Mucosa of descending colon (tissue), 3 donors: Measurements from ENCODE around the gene TSPAN11. TPM values are rescaled to one million over a fixed set of nuclear protein-coding genes. Genes with fewer than 3 reads are reported as not detected.
A peak's percentile ranks its signal among the peaks of the same experiment; 100 is the strongest.

ENCODE experiments used
- ATAC-seq: fragments of 200-7000 bp; cut with Tn5 transposase; one replicate; pipeline ENCODE4 v1.9.1; 2020; ENCODE audit warnings: mild to moderate bottlenecking, moderate library complexity
- DNase-seq, 3 donors: peaks; one replicate each; pipeline ENCODE4 v3.0.0-alpha.2; 2020
- H3K36me3 ChIP-seq: fragments of 200-600 bp; one replicate; pipeline ENCODE4 v1.8.0; 2021; ENCODE audit warnings: low read depth, mild to moderate bottlenecking
- H3K4me1 ChIP-seq: fragments of 200-600 bp; one replicate; pipeline ENCODE4 v1.8.0; 2021; ENCODE audit warnings: low read depth, mild to moderate bottlenecking
- H3K4me3 ChIP-seq: fragments of 200-600 bp; one replicate; pipeline ENCODE4 v1.8.0; 2021; ENCODE audit warnings: mild to moderate bottlenecking
- H3K9me3 ChIP-seq: fragments of 200-600 bp; one replicate; pipeline ENCODE4 v1.8.0; 2021; ENCODE audit warnings: mild to moderate bottlenecking
- CTCF ChIP-seq: fragments of 200-600 bp; IDR thresholded peaks from one replicate; pipeline ENCODE4 v1.8.0; 2022; ENCODE audit warnings: antibody characterized with exemption, mild to moderate bottlenecking
- intact Hi-C, 2 donors: fragments of 100-400 bp; cut with DNase I in 1 of 2; cut with micrococcal nuclease in 1 of 2; formaldehyde crosslinking; loops; one replicate each; pipeline versions ENCODE4 v1.11.0 to v1.11.1; 2022; cut with DNase I, micrococcal nuclease
- total RNA-seq, 3 donors: library from RNA; stranded (reverse); fragmentation: NEBNext Ultra II Directional in 2 of 3; extraction: Animal tissue kit (Norgen Biotek cat#: 25700) in 2 of 3; gene quantifications; one replicate each; pipeline versions ENCODE4 v1.2.1 to v1.2.4, GENCODE V29; 2021 to 2023
- donor health status: DM: no; HTN: no; CAD: no; lungs with moderate emphysema.
- donor health status: DM: no; HTN: no; CAD: no.
- donor health status: DM: no; HTN: yes; CAD: no.

The TSPAN11 gene
- total RNA-seq, 3 donors from 2014 or later, result 3.2 to 19.9 (median 4.2) TPM

GRCh38 chr12:31003861-31004640 is 77.5 kb downstream of the TSPAN11 start:
- intact Hi-C loops, result no loop called here
- Histone ChIP-seq H3K4me1 (no peaks in the 10 kb centered on the region), H3K9me3 (no peaks in the 10 kb centered on the region), H3K36me3 (no peaks in the 10 kb centered on the region), H3K4me3 (no peak overlapping the region)
- no peak for DNase-seq
- TF ChIP-seq CTCF, result no peak
- no peak for ATAC-seq

- no peaks in the 10 kb centered on the region for H3K36me3 ChIP-seq
- no peaks in the 10 kb centered on the region for H3K4me1 ChIP-seq
- no peak for TF ChIP-seq CTCF
- no peak overlapping the region for H3K4me3 ChIP-seq
- ATAC-seq, result no peak
- intact Hi-C loops, result no loop called here
- H3K9me3 ChIP-seq, result no peaks in the 10 kb centered on the region
- no peak for DNase-seq
Measured at GRCh38 chr12:31004666-31005065, 78.1 kb downstream of the TSPAN11 start.

DNA sequence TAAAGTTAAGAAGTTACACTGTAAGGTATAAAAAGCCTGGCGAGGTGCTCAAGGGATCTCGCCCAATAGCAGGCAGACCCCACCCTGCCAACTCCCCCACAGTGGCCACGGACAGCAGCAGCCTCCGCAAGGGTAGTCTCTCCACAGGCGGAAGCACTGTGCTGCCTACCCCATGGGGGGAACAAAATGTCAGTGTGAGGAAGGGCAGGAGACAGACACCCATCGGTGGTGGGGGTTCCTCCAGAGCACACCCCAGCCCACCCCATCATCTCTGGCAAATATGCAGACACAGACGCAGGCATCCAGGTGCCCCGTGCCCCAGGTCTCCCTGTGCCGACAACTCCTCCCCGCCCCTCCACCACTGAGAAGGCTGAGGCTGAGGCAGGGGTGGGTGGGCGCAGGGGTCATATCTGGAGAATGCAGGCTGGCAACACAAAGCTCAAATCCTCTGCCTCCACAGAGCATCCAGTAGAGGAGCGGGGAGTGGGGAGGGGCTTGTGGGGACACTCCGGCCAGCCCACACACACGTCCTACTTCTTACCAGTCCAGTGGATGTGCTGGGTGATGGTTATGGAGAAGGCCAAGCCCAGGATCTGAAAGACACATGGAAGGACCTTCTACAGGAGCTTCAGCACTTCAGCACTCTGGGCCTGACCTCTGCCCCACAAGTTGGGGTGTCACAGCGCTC is 78.9 kb downstream of the TSPAN11 start:
- Histone ChIP-seq H3K36me3 (no peaks in the 10 kb centered on the region), H3K4me1 (no peaks in the 10 kb centered on the region), H3K9me3 (no peaks in the 10 kb centered on the region), H3K4me3 (no peak overlapping the region)
- ATAC-seq (no peak), DNase-seq (no peak)
- intact Hi-C loops, result no loop called here
- TF ChIP-seq CTCF, result no peak

GRCh38 chr12:31005944-31006361 is 79.4 kb downstream of the TSPAN11 start:
- no peaks in the 10 kb centered on the region for H3K9me3 ChIP-seq
- no peak overlapping the region for H3K4me3 ChIP-seq
- TF ChIP-seq CTCF, result no peak
- ATAC-seq (peak; percentile 58), DNase-seq (no peak)
- no peaks in the 10 kb centered on the region for H3K36me3 ChIP-seq
- intact Hi-C loops, result no loop called here
- no peaks in the 10 kb centered on the region for H3K4me1 ChIP-seq

GRCh38 chr12:31006416-31007152 is 80.0 kb downstream of the TSPAN11 start:
- no peak for ATAC-seq
- Histone ChIP-seq H3K9me3 (no peaks in the 10 kb centered on the region), H3K4me3 (no peak overlapping the region), H3K4me1 (no peaks in the 10 kb centered on the region), H3K36me3 (no peaks in the 10 kb centered on the region)
- TF ChIP-seq CTCF, result no peak
- DNase-seq, result no peak
- intact Hi-C loops, result no loop called here
